Small intestine (tissue), 7 donors: ENCODE measurements around the gene NUDT1. TPM values are rescaled to one million over a fixed set of nuclear protein-coding genes. Genes with fewer than 3 reads are reported as not detected.
A peak's percentile ranks its signal among the peaks of the same experiment; 100 is the strongest.

Source experiments
- DNase-seq, 2 donors: peaks; one replicate each; pipeline versions ENCODE4 v3.0.0 to v3.0.0-alpha.2; 2013
- FAIRE-seq: peaks from 2 replicates; lab custom pipeline; 2012; peaks lifted over from hg19 to GRCh38; lab: Jason Lieb, UNC
- H3K27ac ChIP-seq, 3 donors: one replicate each; pipeline ENCODE4 v1.5.1; 2013; ENCODE audit warnings: low read length in 2 of 3, mild to moderate bottlenecking in 2 of 3, control low read depth in 1 of 3, inconsistent platforms in 1 of 3, low read depth in 1 of 3, moderate library complexity in 1 of 3
- H3K27me3 ChIP-seq, 3 donors: one replicate each; pipeline ENCODE4 v1.6.1; 2013; ENCODE audit warnings: low read length in 3 of 3, inconsistent platforms in 1 of 3; ENCODE audit not compliant: control insufficient read depth in 3 of 3, insufficient read depth in 3 of 3
- H3K36me3 ChIP-seq, 3 donors: one replicate each; pipeline ENCODE4 v1.6.1; 2013; ENCODE audit warnings: low read length in 3 of 3, inconsistent platforms in 1 of 3, low read depth in 1 of 3, mild to moderate bottlenecking in 1 of 3, moderate library complexity in 1 of 3; ENCODE audit not compliant: control insufficient read depth in 3 of 3, insufficient read depth in 2 of 3
- H3K4me1 ChIP-seq, 3 donors: one replicate each; pipeline ENCODE4 v1.6.1; 2013; ENCODE audit warnings: low read length in 2 of 3, inconsistent platforms in 1 of 3, low read depth in 1 of 3, mild to moderate bottlenecking in 1 of 3, moderate library complexity in 1 of 3; ENCODE audit not compliant: control insufficient read depth in 3 of 3, insufficient read depth in 2 of 3
- H3K4me3 ChIP-seq, 3 donors: one replicate each; pipeline ENCODE4 v1.5.1; 2013; ENCODE audit warnings: low read length in 3 of 3, control low read depth in 1 of 3, inconsistent platforms in 1 of 3, low read depth in 1 of 3, mild to moderate bottlenecking in 1 of 3, moderate library complexity in 1 of 3
- H3K9me3 ChIP-seq, 2 donors: one replicate each; pipeline ENCODE4 v1.6.1; 2013; ENCODE audit warnings: low read depth in 1 of 2, low read length in 1 of 2; ENCODE audit not compliant: control insufficient read depth in 2 of 2, insufficient read depth in 1 of 2
- WGBS, 3 donors: extraction: QIAGEN DNeasy Blood & Tissue Kit; methylation state at CpG; one replicate each; pipeline ENCODE4 v1.1.7; 2013; 5-methylcytosine and 5-hydroxymethylcytosine counted together
- polyA plus RNA-seq, 4 donors: library from polyadenylated mRNA; stranded (reverse) in 3 of 4; unstranded in 1 of 4; fragments of 200-250 nt in 3 of 4; fragments of 120-200 nt in 1 of 4; gene quantifications; one replicate each; pipeline versions ENCODE4 v1.2.1 to v1.2.3, GENCODE V29; 2013
- donor health status: healthy with polysubstance abuse.
- donor health status: control.
- donor health status: control.
- donor health status: Bipolar disorder and iron deficiency.
- donor health status: healthy.

Gene NUDT1
- polyA plus RNA-seq, 4 donors: 22.1 to 39.6 (median 22.4) TPM

DNA sequence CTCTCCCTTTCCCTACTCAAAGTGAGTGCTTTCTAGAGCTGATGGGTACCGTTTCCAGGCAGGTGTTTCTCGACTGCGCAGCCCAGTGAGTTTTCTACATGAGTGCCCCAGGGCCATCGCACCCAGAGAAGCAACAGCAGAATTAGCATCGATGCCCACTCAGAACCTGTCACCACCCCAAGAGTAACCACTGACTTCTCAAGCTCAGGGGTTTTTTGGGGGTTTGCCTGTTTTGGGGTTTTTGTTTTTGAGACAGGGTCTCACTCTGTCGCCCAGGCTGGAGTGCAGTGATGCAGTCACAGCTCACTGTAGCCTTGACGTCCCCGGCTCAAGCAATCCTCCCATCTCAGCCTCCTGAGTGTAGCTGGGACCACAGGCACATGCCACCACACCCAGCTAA is 46.5 kb downstream of the NUDT1 start:
- no peak for FAIRE-seq
- 88 to 93% (median 92%) methylated on average over 8 of the region's 8 CpGs for WGBS, 3 donors

DNA sequence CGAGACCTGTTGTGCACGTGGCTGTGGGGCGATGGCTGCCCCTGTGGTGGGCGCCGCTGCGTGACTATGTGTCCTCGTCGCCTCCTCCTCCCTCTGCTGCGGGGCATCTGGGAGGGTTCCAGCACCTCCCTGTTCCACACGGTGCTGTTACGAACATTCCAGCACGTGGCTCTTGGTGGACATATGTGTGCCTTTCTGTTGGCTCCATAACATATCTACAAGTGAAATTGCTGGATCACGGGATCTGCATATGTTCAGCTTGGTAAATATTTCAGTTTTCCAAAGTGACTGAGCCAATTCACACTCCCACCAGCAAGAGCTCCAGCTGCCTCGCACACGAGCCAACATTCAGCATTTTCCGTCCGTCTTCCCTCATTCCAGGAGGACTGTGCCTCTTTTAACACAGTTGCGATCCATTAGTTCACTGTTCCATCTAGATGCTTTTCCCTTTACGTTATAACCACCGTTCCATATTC is 47.1 kb downstream of the NUDT1 start:
- no peak for FAIRE-seq
- Histone ChIP-seq H3K27ac (no peak overlapping the region), H3K4me1 (no peaks in the 10 kb centered on the region), H3K36me3 (peaks cover 0 to 33% (median 0%) of the 10 kb centered on the region in 3 donors), H3K27me3 (no peaks in the 10 kb centered on the region), H3K9me3 (no peaks in the 10 kb centered on the region), H3K4me3 (no peak overlapping the region)
- DNase-seq: no peak
- WGBS, 3 donors: 78 to 92% (median 89%) methylated on average over 20 of the region's 20 CpGs

More for the DNA sequence above, 46.5 kb downstream of the NUDT1 start:
- H3K9me3 ChIP-seq: no peaks in the 10 kb centered on the region
- no peak overlapping the region for H3K4me3 ChIP-seq
- DNase-seq: no peak
- no peaks in the 10 kb centered on the region for H3K4me1 ChIP-seq
- H3K27ac ChIP-seq: no peak overlapping the region
- no peaks in the 10 kb centered on the region for H3K27me3 ChIP-seq
- peaks cover 0 to 36% (median 0%) of the 10 kb centered on the region in 3 donors for H3K36me3 ChIP-seq

DNA sequence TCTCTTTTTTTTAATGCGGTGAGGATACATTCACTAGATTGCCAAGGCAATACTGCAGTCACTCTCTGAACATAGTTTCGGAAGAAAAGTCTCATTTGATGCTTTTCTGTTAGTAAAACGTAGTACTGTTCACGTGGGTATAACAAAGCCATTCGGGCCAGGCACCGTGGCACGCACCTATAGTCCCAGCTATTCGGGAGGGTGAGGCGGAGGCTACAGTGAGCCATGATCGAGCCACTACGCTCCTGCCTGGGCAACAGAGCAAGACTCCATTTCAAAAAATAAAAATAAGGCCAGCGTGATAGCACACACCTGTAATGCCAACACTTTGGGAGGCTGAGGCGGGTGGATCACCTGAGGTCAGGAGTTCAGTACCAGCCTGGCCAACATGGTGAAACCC is 47.6 kb downstream of the NUDT1 start:
- Histone ChIP-seq H3K36me3 (peaks cover 0 to 35% (median 0%) of the 10 kb centered on the region in 3 donors), H3K9me3 (no peaks in the 10 kb centered on the region), H3K4me3 (no peak overlapping the region), H3K27ac (no peak overlapping the region), H3K27me3 (no peaks in the 10 kb centered on the region), H3K4me1 (no peaks in the 10 kb centered on the region)
- DNase-seq: no peak
- FAIRE-seq: no peak
- WGBS, 3 donors: 89 to 95% (median 94%) methylated on average over 13 of the region's 13 CpGs

DNA sequence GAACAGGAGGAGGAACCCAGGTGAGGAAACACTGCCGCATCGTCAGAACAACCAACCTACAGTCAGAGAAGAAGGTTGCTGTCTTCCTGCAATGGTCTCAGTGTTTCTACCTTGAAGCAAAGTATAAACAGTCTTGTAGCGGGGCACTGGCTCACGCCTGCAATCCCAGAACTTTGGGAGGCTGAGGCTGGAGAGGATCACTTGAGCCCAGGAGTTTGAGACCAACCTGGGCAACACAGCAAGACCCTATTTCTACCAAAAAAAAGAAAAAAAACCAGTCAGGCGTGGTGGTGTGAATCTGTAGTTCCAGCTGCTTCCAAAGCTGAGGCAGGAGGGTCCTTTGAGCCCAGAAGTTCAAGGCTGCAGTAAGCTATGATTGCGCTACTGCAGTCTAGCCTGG is 48.9 kb downstream of the NUDT1 start:
- DNase-seq (no peak), FAIRE-seq (no peak)
- H3K4me3 ChIP-seq: no peak overlapping the region
- peaks cover 0 to 35% (median 0%) of the 10 kb centered on the region in 3 donors for H3K36me3 ChIP-seq
- H3K27me3 ChIP-seq: no peaks in the 10 kb centered on the region
- H3K27ac ChIP-seq: no peak overlapping the region
- WGBS, 3 donors: 95 to 96% (median 96%) methylated on average over 6 of the region's 6 CpGs
- no peaks in the 10 kb centered on the region for H3K4me1 ChIP-seq
- H3K9me3 ChIP-seq: no peaks in the 10 kb centered on the region

DNA sequence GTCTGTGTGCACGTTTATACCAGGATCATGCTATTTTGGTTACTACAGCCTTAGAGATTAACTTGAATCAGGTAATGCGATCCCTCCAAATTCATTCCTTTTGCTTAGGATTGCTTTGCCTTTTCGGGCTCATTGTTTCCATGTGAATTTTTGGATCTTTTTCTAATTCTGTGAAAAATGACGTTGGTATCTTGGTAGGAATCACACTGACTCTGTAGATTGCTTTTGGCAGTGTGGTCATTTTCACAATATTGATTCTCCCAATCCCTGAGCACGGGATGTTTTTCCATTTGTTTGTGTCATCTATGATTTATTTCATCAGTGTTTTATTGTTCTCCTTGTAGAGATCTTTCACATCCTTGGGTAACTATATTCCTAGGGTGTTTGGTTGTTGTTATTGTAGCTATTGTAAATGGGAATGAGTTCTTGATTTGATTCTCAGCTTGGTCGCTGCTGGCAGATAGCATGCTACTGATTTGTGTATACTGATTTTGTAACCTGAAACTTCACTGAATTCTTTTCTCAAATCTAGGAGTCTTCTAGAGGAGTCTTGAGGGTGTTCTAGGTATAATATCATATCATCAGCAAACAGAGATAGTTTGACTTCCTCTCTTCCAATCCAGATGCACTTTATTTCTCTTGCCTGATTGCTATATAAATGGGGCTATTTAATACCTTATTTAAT is 54.1 kb downstream of the NUDT1 start:
- no peak overlapping the region for H3K27ac ChIP-seq
- WGBS, 3 donors: 79 to 85% (median 81%) methylated on average over 6 of the region's 6 CpGs
- DNase-seq (no peak), FAIRE-seq (no peak)
- H3K9me3 ChIP-seq: no peaks in the 10 kb centered on the region
- peaks cover 0 to 7% (median 0%) of the 10 kb centered on the region in 3 donors for H3K36me3 ChIP-seq
- no peak overlapping the region for H3K4me3 ChIP-seq
- H3K27me3 ChIP-seq: no peaks in the 10 kb centered on the region
- no peaks in the 10 kb centered on the region for H3K4me1 ChIP-seq

DNA sequence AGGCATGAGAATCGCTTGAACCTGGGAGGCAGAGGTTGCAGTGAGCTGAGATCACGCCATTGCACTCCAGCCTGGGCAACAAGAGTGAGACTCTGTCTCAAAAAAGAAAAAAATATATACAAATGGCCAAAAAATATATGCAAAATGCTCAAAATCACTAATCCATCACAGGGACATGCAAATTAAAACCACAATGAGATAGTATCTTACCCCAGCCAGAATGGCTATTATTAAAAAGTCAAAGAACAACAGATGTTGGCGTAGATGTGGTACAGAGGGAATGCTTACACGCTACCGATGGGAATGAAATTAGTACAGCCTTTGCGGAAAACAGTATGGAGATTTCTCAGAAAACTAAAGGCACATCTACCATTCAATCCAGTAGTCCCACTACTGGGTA is 54.8 kb downstream of the NUDT1 start:
- FAIRE-seq (no peak), DNase-seq (no peak)
- H3K9me3 ChIP-seq: no peaks in the 10 kb centered on the region
- WGBS, 3 donors: 95 to 99% (median 97%) methylated on average over 6 of the region's 6 CpGs
- H3K36me3 ChIP-seq: peaks cover 0 to 10% (median 0%) of the 10 kb centered on the region in 3 donors
- H3K27ac ChIP-seq: no peak overlapping the region
- H3K27me3 ChIP-seq: no peaks in the 10 kb centered on the region
- H3K4me1 ChIP-seq: no peaks in the 10 kb centered on the region
- no peak overlapping the region for H3K4me3 ChIP-seq

DNA sequence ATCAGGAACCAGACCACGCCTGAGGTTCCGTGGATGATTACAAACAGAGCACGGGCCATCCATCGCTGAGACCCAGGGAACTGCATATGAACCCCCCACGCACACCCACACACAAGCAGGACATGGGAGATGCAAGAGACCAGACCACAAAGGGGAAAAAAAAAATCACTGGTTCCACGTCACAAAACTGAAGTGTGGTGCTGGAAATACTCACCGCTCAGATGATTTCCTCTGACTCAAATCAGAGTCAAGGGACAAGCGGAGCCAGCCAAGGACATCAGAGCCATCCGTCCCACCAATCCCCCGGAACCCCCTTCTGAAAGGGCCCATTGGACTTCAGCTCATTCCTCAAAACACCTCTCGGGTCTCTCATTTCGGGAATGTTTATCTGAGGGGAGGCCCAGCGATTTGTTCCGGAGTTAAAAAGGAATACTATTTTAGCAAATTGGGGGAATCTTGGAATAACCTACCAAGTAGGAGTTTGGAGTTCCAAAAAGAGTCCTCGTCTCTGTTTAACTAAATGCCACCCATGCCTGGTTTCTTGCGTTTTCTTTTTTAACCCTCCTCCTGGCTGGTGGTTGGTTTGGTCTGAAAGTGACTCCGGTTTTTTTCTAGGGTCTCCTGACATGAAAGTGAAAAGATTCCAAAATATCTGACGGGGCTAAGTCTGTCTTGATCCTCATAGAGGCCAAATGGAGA is 57.3 kb downstream of the NUDT1 start:
- no peaks in the 10 kb centered on the region for H3K4me1 ChIP-seq
- FAIRE-seq: no peak
- DNase-seq: no peak
- no peaks in the 10 kb centered on the region for H3K27me3 ChIP-seq
- peak overlapping the region in 1 of 3 donors; percentile 71 for H3K27ac ChIP-seq
- WGBS, 3 donors: 68 to 90% (median 84%) methylated on average over 18 of the region's 18 CpGs
- H3K9me3 ChIP-seq: no peaks in the 10 kb centered on the region
- no peak overlapping the region for H3K4me3 ChIP-seq
- H3K36me3 ChIP-seq: peaks cover 0 to 5% (median 0%) of the 10 kb centered on the region in 3 donors

DNA sequence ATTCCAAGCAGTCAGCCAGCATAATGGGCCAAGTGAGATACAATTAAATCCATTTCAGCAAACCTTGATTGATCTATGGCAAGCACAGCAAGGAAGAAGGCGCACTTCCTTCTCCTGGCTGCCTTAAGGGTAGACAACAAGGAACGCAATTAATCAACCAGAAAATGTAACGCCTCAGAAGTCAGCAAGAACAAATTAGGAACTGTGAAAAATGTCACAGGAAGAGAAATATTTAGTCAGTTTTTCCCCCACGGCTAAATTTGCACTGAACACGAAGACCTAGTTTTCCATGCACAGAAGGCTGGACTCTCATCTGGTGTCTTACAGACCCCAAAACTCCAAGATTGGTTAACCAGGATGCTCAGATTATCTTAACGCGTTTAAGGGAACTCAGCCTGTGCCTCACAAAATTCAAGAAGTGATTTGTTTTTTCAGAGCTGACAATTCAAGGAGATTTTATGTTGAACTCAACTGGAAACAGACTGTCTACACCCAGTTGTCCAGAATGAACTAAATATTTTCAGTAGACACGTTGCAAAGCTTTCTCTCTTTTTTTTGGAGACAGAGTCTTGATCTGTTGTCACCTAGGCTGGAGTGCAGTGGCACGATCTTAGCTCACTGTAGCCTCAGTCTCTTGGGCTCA is 58.0 kb downstream of the NUDT1 start:
- FAIRE-seq (no peak), DNase-seq (no peak)
- Histone ChIP-seq H3K4me1 (peaks cover 0 to 6% (median 3%) of the 10 kb centered on the region in 3 donors), H3K9me3 (no peaks in the 10 kb centered on the region), H3K27ac (peak overlapping the region in 1 of 3 donors; percentile 71), H3K36me3 (peaks cover 0 to 6% (median 0%) of the 10 kb centered on the region in 3 donors), H3K4me3 (no peak overlapping the region), H3K27me3 (no peaks in the 10 kb centered on the region)
- 62 to 88% (median 65%) methylated on average over 9 of the region's 9 CpGs for WGBS, 3 donors
